ENCODE results near the gene STXBP1.

- TF ChIP-seq CTCF (IDR thresholded peaks at IDR 0.05; ENCODE audit: low read length) (no peak), EZH2 (IDR thresholded peaks at IDR 0.05; ENCODE audit: borderline replicate concordance, low read length) (no peak)
Measured at GRCh38 chr9:127574072-127574993, 37.7 kb upstream of the STXBP1 start.

Data from OCI-LY1 (cell line).